ENCODE data around the gene LARGE1. TPM values are rescaled to one million over a fixed set of nuclear protein-coding genes. Genes with fewer than 3 reads are reported as not detected.

The LARGE1 gene
- total RNA-seq, 1 donor from 2014 or later, result 35.7 TPM

DNA sequence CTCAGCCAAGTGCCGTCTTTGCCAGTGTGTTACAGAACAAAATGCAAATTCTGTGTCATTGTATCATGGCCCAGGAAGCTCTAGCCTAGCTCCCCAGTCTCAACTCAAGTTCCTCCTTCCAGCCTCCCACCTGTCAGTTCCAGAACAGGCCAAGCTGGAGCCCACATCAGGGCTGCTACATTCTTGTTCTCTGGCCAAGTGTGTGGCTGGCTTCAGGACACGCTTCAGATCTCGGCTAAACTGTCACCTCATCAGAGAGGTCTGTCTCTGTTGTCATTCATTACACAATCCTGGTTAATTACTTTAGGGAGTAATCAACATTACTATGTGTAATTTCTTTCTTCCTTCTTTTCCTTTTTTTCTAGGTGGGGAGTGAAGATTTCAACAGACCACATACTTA is 515.1 kb downstream of the LARGE1 start:
- DNase-seq (ENCODE audit: low spot score in 2 of 2, unreplicated experiment in 2 of 2), result no peak
- no peak overlapping the region for H3K27ac Mint-ChIP-seq
- no peaks in the 10 kb centered on the region for H3K9me3 Mint-ChIP-seq

DNA sequence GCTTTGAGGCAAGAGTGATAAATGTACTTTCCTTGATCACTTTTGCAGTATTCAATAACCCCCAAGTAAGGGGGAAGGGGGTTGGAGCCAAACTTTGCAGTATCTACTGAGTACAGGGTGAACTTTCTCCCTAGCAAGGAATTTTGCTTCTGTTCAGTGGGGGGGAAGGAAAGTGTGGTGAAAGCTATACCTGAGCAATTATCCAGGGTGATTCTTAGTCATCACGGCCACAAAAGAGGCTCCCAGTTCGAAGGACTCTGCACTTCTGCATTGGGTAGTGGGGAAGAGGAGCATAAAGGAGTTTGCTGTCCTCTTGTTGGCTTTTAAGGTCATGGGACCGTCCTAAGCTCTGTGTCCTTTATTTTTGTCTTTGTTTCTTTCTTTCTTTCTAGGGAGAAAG is 515.6 kb downstream of the LARGE1 start:
- H3K27ac Mint-ChIP-seq, result no peak overlapping the region
- peaks cover 9% of the 10 kb centered on the region for H3K4me1 Mint-ChIP-seq
- no peak overlapping the region for H3K4me3 Mint-ChIP-seq
- H3K27me3 Mint-ChIP-seq (ENCODE audit: low read depth), result no peaks in the 10 kb centered on the region
- no peaks in the 10 kb centered on the region for H3K36me3 Mint-ChIP-seq
- DNase-seq (ENCODE audit: low spot score in 2 of 2, unreplicated experiment in 2 of 2), result no peak
- TF ChIP-seq, protein P1, sequence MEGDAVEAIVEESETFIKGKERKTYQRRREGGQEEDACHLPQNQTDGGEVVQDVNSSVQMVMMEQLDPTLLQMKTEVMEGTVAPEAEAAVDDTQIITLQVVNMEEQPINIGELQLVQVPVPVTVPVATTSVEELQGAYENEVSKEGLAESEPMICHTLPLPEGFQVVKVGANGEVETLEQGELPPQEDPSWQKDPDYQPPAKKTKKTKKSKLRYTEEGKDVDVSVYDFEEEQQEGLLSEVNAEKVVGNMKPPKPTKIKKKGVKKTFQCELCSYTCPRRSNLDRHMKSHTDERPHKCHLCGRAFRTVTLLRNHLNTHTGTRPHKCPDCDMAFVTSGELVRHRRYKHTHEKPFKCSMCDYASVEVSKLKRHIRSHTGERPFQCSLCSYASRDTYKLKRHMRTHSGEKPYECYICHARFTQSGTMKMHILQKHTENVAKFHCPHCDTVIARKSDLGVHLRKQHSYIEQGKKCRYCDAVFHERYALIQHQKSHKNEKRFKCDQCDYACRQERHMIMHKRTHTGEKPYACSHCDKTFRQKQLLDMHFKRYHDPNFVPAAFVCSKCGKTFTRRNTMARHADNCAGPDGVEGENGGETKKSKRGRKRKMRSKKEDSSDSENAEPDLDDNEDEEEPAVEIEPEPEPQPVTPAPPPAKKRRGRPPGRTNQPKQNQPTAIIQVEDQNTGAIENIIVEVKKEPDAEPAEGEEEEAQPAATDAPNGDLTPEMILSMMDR (IDR thresholded peaks at IDR 0.05; ENCODE audit: unreplicated experiment), result no peak
- no peaks in the 10 kb centered on the region for H3K9me3 Mint-ChIP-seq

More for the DNA sequence above, 515.1 kb downstream of the LARGE1 start:
- H3K4me1 Mint-ChIP-seq, result peaks cover 6% of the 10 kb centered on the region
- no peaks in the 10 kb centered on the region for H3K36me3 Mint-ChIP-seq
- H3K27me3 Mint-ChIP-seq (ENCODE audit: low read depth), result no peaks in the 10 kb centered on the region
- TF ChIP-seq, protein P1 (IDR thresholded peaks at IDR 0.05; ENCODE audit: unreplicated experiment), result no peak
- no peak overlapping the region for H3K4me3 Mint-ChIP-seq

DNA sequence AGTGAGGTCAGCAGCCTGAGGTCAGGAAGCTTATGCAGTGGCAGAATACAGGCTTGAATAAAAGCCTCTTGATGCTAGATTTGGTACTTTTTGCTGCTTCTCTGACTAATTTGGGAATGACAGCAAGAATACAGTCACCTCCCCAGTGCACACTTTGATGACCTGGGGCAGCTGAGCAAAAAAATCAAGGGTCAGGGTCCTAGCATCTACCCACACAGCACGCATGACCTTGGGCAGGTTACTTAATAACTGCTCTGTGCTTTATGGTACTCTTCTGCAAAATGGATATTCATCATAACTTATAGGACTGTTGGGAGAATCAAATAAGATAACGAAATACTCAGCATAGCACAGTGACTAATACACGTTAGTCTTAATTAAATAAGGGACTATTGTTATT is 518.0 kb downstream of the LARGE1 start:
- TF ChIP-seq, protein P1 (IDR thresholded peaks at IDR 0.05; ENCODE audit: unreplicated experiment), result no peak
- Mint-ChIP-seq H3K4me1 (peaks cover 9% of the 10 kb centered on the region), H3K9me3 (peaks cover 7% of the 10 kb centered on the region), H3K27me3 (ENCODE audit: low read depth) (no peaks in the 10 kb centered on the region), H3K27ac (no peak overlapping the region), H3K36me3 (peaks cover 4% of the 10 kb centered on the region), H3K4me3 (no peak overlapping the region)
- no peak for DNase-seq (ENCODE audit: low spot score in 2 of 2, unreplicated experiment in 2 of 2)

DNA sequence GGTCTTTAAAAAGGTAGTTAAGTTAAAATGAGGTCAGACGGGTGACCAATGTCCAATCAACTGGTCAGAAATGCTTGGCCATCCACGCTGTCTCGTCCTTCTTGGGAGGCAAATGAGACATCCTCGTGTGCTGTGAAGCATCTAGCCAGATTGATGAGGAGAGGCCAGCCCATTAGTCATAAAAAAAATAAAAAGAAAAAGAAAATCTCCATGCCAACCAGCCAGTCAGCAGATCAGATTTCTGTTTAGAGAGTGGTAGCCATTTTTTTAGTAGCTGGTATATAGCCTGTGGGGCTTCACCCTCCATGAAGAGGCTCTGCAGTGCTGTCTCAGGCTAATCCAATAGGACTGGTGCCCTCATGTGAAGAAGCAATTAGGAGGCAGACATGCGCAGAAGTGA is 519.0 kb downstream of the LARGE1 start:
- H3K4me3 Mint-ChIP-seq, result no peak overlapping the region
- H3K36me3 Mint-ChIP-seq, result peaks cover 4% of the 10 kb centered on the region
- TF ChIP-seq, protein P1 (IDR thresholded peaks at IDR 0.05; ENCODE audit: unreplicated experiment), result no peak
- H3K27me3 Mint-ChIP-seq (ENCODE audit: low read depth), result no peaks in the 10 kb centered on the region
- no peak for DNase-seq (ENCODE audit: low spot score in 2 of 2, unreplicated experiment in 2 of 2)
- peaks cover 14% of the 10 kb centered on the region for H3K4me1 Mint-ChIP-seq
- no peak overlapping the region for H3K27ac Mint-ChIP-seq
- H3K9me3 Mint-ChIP-seq, result peaks cover 7% of the 10 kb centered on the region

DNA sequence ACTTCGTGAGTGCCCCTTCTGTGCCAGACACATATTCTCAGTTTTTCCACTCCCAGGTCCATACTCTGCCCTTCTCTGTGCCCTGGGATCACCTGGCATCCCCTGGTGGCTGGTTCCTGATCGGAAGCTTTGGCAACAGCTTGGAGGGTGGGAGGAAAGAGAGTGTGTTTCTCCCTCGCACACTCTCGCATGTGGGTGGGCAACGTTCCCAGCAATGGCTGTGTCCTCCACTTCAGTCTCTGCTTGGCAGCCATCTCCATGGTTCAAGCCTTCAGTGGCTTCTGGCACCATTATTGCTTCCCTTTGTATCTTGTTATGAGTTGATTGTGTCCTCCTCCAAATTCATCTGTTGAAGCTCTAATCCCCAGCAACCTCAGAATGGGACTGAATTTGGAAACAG is 519.4 kb downstream of the LARGE1 start:
- H3K27me3 Mint-ChIP-seq (ENCODE audit: low read depth), result no peaks in the 10 kb centered on the region
- TF ChIP-seq, protein P1 (IDR thresholded peaks at IDR 0.05; ENCODE audit: unreplicated experiment), result no peak

More for the DNA sequence above, 519.4 kb downstream of the LARGE1 start:
- H3K4me3 Mint-ChIP-seq, result no peak overlapping the region
- peaks cover 18% of the 10 kb centered on the region for H3K4me1 Mint-ChIP-seq
- DNase-seq (ENCODE audit: low spot score in 2 of 2, unreplicated experiment in 2 of 2), result no peak
- H3K27ac Mint-ChIP-seq, result no peak overlapping the region
- H3K9me3 Mint-ChIP-seq, result peaks cover 7% of the 10 kb centered on the region
- H3K36me3 Mint-ChIP-seq, result peaks cover 4% of the 10 kb centered on the region

Data from mesothelial cell of epicardium (in vitro differentiated cells).